HG03469 (cell line): ENCODE measurements around the gene MOB3A.

ENCODE experiments used
- ATAC-seq: cut with Tn5 transposase; IDR thresholded peaks from one replicate; pipeline ENCODE4 v1.9.1; 2021; ENCODE audit warnings: mild to moderate bottlenecking, moderate library complexity, moderate number of reproducible peaks; ENCODE audit not compliant: unreplicated experiment

MOB3A gene

DNA sequence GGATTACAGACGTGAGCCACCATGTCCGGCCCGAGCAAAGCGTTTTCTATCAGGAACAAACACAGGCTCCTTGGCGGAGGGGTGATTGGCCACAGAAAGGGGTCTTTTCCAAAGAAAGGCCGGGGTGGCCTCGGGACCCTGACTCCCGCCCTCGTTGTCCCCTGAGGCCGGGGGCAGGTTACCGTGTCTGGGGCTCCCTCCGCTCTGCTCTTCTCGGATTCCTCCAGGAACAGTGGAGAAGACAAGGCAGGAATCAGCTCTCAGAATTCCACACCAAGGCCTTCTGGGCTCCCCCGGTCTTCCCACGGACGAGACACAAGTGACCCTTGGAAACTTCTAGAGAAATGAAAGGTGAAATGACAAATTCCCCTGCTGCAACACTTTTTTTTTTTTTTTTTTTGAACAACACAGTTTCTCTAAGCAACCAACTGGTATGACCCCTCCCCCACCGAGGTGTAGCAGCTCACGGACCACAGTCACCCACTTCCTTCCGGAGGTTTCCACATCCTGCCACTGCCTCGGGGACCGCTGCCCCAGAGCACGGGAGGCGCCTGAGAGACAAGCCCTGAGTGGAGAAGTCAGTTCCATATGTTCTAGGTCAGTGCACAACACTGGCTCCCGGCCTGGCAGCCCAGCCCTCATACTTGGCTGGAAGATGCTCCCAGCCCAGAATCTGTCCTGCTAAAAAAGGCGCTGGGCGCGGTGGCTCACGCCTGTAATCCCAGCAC, 11.0 kb downstream of the MOB3A start:
- ATAC-seq, result no peak

DNA sequence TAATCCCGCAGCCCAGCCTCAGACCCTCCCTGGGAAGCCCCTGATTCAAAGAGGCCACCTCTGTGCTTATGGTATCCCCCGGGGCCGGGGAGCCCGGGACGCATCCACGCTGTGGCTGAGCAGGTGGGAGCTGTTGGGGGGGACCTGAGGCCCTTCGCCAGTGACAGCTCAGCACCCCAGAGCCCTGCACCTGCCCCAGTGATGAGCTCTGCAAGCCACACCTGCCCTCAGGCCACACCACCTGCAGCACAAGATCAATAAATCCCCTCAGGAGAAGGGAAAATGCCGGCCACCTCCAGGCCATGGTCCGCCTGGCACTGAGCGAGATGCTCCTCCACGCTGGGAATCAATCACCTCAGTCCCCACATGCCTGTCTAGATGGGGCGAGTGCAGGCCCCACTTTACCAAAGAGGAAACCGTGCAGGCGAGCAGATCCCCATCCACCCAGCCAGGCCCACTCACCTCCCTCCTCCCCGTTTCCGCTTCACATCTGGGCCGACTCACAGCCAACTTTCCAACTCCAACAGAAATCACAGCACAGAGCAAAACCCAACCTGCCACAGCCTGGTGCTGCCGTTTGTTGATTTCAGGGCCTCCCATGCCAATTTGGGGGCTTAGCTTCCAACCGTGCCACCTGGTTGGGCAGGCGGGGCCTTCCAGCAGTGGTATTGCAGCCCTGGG, 12.8 kb downstream of the MOB3A start:
- ATAC-seq, result no peak

DNA sequence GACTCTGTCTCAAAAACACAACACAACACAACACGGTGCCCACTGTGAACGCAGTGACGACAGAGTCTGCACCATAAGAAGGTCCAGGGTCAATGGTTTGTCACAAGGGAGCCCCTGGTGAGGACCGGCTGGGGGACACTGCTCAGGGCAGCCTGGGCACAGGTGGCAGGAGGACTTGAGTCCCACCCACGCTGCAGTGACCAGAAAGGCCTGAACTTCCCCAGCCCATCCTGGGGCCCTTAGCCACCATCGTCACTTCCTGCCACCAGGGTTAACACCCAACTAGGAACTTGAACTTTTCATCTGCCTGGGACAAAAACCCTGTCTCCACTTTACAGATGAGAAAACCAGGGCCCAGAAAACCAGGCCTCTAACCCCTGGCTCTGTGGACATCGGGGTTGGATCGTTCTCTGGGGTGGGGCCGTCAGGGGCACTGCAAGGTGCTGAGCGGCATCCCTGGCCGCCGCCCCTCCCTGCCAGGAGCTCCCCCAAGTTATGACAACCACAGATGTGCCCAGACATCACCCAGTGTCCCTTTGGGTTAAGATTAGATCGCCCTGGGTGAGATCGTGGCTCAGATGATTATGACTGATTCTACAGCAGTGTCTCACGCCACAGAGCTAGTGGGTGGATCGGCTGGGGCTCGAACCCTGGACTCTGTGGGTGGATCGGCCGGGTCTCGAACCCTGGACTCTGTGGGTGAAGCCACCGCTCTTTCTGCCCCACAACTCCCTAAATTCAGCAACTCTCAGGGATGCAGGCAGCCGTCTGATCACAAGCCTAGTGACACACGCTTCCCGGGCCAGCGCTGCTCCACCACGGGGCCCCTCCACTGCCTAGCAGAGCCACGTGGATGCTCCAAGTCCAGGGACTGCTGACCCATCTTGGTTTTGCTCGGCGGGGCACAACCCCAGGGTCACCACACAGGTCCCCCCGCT, 14.0 kb downstream of the MOB3A start:
- ATAC-seq, result no peak

DNA sequence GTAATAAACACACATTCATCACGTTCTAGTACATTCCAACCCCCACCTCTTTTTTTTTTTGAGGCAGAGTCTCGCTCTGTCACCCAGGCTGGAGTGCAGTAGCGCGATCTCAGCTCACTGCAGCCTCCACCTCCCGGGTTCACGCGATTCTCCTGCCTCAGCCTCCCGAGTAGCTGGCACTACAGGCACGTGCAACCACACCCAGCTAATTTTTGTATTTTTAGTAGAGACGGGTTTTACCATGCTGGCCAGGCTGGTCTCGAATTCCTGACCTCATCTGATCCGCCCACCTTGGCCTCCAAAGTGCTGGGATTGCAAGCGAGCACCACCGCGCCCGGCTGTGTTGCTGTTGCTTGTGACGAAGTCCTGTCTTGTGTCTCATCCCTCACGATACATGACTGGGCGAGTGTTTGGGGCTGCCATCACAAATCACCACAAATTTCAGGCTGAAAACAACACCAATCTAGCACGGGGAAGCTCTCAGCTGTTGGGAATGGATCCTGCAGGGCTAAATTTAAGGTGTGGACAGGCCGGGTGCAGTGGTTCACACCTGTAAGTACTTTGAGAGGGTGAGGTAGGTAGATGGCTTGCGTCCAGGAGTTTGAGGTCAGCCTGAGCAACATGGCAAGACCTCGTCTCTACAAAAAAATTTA, 15.7 kb downstream of the MOB3A start:
- ATAC-seq, result no peak

DNA sequence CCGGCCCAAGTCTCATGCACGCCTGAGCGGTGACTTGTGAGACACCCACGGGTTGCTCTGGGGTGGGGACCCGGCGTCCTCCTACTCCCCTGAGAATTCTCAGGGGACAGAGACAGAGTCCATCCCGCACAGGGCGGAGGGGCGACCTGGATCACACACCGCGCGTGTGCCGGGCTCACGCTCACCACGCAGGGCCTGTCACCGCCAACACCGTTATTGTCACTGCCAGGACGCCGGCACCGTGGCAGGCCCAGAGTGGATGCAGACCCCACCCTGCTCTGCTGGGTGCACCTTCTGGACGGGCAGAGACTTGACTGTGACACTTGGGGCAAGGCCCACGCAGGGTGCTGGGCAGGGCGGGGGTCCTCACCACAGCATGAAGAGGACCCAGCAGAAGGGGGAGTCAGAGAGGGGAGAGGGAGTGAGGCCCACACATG, 16.2 kb downstream of the MOB3A start:
- ATAC-seq, result no peak

DNA sequence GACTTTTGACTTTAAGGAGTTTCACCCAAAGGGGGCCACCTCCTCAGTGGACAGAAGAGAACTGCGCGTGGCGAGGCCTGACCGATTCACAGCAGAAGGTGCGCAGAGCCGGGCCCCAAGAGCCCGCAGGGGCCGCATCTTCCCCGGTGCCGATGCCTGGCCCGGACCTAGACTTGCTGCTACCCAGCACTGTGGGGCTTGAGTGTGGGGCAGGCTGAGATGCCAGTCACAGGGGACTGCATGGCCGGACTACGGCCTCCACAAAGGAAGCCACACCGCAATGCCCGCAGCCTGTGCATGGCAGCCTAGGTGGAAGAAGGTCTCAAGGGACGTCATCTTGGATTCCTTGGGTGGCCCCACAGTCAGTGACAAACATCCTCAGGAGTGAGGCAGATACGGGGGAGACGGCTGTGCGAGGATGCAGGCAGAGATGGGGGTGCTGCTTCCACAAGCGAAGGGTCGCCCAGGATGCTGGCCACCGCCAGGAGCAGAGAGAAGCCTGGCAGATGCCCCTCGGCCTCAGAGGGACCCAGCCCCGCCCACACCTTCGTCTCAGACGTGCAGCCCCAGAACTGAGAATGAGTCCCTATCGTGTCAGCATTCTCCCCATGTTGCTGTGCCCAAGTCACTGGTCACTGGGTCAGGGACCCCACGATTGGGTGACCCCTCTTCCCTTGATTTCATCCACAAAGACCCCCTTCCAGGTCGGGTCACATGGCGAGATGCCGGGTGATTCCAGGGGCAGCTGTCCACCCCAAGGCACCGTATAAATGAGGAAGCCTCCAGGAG, 16.9 kb downstream of the MOB3A start:
- ATAC-seq, result no peak

DNA sequence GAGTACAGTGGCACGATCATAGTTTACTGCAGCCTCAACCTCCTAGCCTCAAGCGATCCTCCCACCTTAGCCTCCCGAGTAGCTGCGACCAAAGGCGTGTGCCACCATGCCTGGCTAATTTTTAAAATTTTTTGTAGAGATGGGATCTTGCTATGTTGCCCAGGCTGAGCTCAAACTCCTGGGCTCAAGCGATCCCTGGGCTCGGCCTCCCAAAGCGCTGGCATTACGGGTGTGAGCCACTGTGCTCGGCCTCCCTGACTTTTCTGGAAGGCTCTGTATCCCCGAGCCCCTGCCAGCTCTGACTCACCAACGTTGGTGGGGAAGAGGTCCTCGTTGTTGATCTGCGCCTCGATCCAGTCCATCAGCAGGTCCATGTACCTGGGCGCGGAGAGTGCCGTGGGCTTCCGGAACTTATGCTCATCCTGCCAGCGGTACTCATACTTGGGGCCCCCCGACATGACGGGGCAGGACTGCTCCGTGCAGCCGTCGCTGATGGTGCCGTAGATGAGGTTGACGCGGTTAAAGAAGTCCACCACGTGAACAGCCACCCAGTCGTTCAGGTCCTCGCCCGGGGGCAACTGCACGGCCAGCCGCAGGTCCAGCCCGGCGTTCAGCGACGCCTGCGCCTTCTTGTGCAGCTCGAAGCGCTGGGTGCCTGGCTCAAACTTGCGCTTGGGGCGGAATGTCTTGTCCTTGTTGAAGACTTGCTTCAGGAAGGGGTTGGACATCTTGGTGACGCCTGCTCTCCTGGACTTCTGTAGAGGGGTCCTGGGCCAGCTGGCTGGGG, 18.1 kb downstream of the MOB3A start:
- no peak for ATAC-seq

DNA sequence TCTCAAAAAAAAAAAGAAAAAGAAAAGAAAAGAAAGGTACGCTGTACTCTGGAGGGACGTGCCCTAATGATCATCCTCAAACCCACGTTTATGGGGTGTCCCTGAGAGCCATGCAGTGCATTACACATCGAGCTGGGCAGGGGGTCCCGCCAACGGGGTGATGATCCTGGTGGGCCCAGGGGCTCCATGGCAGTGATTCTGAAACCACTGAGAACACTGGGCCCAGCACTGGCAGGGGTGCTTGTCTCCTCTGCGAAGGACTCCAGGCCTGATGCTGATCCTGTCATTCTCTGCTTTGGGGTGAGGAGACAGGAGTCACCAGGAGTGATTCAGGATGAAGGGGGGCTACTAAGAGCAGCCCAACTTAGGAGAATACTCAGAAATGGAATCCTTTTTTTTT, 18.7 kb downstream of the MOB3A start:
- ATAC-seq, result no peak

DNA sequence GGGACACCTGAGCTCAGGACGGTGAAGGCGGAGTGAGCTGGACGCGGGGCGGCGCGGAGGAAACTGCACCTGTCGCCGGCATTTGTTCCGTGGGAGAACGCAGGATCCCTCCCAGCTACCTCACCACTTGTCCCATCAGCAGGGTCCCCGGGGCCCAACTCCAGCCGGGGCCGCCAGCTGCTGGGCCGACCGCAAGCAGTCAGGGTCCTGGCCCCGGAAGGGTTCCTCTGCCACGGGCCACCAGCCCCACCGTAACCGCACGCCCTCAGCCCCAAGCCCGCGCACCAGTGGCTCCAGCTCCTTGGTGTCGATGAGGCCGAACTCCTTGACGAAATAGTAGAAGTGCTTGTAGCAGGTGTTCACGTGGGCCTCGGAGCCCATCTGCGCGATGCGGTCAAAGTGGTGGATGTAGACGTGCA, 19.6 kb downstream of the MOB3A start:
- ATAC-seq, result no peak

DNA sequence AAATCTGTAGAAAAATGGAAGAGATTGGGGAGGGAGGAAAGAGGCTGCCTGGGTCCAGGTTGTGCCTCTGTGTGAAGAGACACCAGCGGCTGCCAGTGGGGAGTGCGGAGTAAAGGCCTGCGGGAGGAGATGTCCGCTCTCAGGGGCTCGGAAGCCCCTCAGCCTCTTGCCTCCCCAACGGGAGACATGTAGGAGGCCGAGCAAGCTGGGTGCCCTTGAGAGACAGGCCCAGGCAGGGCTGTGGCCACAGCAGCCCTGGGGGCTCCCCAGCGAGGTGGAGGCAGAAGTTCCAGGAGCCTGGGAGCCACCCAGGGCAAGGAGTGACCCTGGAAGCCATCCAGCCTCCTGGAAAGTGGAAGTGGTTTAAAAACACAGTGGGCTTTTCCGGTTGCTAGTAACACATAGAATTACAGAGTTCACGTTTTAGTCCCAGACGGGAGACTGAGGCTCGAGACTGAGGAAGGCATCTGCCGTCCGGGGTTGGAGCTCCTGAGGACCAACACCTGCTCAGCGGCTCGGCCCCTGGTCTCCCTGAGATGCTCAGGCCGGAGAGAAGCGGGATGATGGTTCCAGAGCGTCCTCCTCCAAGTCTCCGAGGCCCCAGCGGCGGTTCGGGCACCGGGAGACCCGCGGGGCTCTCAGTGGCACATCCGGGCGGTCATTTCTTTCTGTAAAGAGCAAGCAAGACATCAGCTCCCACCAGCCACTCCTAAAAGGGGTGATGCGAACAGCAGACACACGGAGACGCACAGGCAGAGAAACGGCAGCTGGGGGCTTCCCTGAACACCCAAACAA, 23.2 kb downstream of the MOB3A start:
- ATAC-seq, result no peak

DNA sequence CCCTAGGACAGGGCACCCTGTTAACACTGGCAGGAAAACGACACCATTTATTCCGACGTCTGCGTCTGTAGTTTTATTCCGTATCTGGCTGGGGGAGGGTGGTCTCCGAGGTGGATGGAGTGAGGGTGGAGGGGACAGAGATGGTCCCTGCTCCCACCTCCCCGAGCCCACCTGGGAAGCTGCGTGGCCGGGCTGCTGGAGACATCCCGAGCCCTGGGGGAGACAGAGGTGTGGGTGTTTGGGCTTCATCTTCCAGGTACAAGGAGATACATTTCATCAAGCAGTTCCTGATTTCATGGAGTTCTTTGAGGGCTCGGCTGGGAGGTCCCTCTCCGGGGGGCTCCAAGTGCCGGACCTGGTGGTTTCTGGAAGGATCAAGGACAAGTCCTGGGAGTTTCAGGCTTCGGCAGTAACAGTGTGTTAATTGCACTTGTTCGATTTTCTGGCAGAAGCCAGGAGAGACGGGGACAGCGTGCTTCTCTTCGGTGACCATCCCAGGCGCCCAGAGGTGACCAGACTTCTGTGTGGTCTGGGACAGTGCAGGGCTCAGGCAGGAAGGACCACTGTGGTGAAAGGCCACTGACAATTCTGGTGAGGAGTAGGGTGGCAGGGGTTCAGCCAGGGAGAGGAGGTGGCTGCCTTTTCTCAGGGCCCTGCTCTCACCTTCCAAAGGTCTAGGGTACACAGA, 25.0 kb downstream of the MOB3A start:
- no peak for ATAC-seq

DNA sequence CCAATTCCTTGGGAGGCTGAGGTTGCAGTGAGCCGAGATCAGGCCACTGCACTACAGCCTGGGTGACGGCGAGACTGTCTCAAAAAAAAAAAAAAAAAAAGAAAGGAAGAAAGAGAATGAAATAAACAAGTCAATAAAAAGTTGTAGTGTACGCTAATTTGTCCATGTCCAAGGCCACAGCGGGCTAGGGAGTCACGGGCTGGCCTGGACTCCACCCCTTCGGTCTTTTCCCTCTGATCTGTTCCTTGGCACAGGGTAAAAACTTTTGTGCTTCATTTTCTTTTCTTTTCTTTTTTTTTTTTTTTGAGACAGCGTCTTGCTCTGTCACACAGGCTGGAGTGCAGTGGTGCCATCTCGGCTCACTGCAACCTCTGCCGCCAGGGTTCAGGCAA, 25.7 kb downstream of the MOB3A start:
- ATAC-seq, result no peak

DNA sequence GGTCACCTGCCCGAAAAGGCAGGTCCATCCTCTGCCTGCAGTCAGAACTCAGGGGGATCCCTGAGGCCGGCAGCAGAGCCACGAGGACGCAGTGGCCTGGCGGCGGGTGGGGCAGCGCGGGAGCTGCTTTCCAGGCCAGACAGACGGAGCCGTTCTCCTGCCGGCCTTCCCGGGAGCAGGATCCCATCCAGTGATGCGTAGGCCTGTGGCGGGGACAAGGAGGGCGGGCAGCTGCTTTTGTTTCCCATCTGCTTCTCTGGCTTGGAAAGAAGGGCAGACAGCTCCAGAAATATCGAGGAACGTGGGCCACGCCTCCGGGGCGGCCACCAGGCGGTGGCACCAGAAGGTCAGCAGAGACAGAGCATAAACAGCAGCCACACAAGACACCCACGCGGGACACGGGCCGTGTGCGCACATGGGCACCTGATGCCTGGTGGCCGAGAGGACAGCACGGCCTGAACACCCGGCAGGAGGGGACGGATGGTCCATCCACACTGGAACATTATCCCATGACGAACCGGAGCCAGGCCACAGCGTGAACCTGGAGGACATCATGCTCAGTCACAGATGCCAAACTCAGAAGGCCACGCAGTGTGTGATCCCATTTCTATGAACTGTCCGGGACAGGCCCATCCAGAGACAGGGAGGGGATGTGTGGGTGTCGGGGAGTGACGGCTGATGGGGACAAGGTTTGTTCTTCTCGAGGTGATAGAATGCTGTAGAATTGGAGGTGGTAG, 31.2 kb downstream of the MOB3A start:
- ATAC-seq, result no peak

DNA sequence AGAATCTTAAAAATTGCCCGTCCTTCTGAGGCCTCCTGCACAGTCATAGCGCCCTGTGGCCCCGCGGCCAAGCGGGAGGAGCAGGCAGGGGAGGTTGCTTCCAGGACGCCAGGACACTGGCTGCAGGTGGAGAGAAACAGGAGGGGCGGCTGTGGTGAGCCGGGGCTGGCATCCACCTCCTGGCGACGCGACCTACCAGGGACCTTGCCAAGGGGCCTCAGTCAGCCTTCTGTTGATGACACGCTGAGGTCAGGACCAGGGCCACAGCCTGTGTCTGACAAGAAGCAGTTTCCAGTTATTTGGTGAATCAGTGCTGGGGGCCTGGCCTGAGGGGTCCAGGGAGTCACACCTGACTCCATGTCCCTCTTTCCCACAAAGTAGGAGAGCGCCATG, 31.7 kb downstream of the MOB3A start:
- no peak for ATAC-seq

DNA sequence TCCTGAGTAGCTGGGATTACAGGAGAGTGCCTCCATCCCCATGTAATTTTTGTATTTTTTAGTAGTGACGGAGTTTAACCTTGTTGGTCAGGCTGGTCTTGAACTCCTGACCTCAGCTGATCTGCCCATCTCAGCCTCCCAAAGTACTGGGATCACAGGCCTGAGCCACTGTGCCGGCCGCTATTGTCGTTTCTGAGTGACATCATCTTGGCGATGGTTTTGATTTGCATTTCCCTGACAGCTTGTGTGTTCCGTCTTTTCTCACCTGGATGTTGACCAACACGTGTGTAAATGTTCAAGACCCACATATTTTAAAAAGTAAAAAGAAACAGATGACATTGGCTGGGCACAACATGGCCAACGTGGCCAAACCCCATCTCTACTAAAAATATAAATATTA, 32.3 kb downstream of the MOB3A start:
- ATAC-seq, result no peak

DNA sequence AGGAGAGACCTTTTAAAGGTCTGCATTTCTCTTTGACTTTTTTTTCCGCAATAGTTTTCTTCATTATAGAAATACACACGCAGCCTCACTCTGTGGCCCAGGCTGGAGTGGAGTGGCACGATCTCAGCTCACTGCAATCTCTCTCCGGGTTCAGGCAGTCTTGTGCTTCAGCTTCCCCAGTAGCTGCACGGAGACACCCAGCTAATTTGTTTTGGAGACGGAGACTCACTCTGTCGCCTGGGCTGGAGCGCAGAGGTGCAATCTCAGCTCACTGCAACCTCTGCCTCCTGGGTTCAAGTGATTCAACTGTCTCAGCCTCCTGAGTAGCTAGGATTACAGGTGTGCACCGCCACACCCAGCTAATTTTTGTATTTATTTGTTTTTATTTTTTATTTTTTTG, 33.4 kb downstream of the MOB3A start:
- ATAC-seq, result no peak

DNA sequence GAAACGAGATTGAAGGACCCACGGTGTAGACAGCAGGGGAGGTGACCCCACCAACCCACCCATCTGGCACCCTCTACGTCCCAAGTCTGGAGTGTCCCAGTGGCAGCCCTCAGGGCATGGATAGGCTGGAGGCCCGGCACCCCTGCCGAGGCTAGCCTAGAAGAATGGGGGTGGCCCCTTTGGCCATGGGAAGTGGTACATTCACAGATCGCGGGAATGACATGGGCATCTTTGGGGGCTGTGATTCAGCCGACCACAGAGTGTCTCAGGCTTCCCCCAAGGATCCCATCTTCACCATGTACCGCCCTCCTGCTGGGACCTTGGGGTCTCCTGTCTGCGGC, 33.8 kb downstream of the MOB3A start:
- ATAC-seq, result no peak
